HepG2 (cell line): ENCODE data around the gene CAPSL. TPM values are rescaled to one million over a fixed set of nuclear protein-coding genes. Genes with fewer than 3 reads are reported as not detected.

Experiments
- ATAC-seq: fragments of 200-7000 bp; cut with Tn5 transposase; 3 replicates; pipeline ENCODE4 v1.9.1; 2020; ENCODE audit warnings: mild to moderate bottlenecking, moderate library complexity
- BruUV-seq: library from RNA; stranded (reverse); fragments of 400-500 nt; replicated peaks from 2 replicates; lab custom pipeline; 2021; lab: Mats Ljungman, UMichigan
- CTCF ChIA-PET: fragments of 300-600 bp; formaldehyde crosslinking; extraction: SDS; loops from one replicate; lab custom pipeline; 2021; ENCODE audit warnings: low total read pairs, inconsistent platforms, low intra/inter-chr PET ratio; lab: Yijun Ruan, JAX
- POLR2A ChIA-PET: fragments of 350-600 bp; sonication (Branson Sonifier 250); formaldehyde crosslinking; loops from one replicate; lab custom pipeline; 2020; ENCODE audit warnings: antibody characterized with exemption, inconsistent platforms; lab: Yijun Ruan, JAX
- DNase-seq: peaks from one replicate; pipeline ENCODE4 v3.0.0-alpha.2; 2015; ENCODE audit warnings: low spot score
- FAIRE-seq: peaks from 3 replicates; lab custom pipeline; 2011; peaks lifted over from hg19 to GRCh38; lab: Jason Lieb, UNC
- H2AFZ ChIP-seq: one replicate; pipeline ENCODE4 v1.6.1; 2011; ENCODE audit warnings: low read length, inconsistent platforms
- H3K27ac ChIP-seq: fragments of 300-600 bp; 3 replicates; pipeline ENCODE4 v1.8.0; 2011; ENCODE audit warnings: mixed run types, mild to moderate bottlenecking, mixed read lengths, low read length, inconsistent platforms; ENCODE audit not compliant: insufficient read depth; ENCODE audit errors: extremely low read length
- H3K27me3 ChIP-seq, 2 experiments: fragments of 200-600 bp in 1 of 2; 2 replicates in 1 of 2; 3 replicates in 1 of 2; pipeline versions ENCODE4 v1.6.0 to v1.8.0; 2011; ENCODE audit warnings: low read length in 2 of 2, mild to moderate bottlenecking in 2 of 2, moderate library complexity in 2 of 2, inconsistent platforms in 1 of 2; ENCODE audit not compliant: insufficient read depth in 2 of 2, control insufficient read depth in 1 of 2
- H3K36me3 ChIP-seq, 2 experiments: fragments of 200-600 bp in 1 of 2; replicated peaks in 1 of 2; 2 replicates in 1 of 2; 3 replicates in 1 of 2; pipeline versions ENCODE4 v1.5.1 to v1.8.0; 2011; ENCODE audit warnings: low read length in 2 of 2, inconsistent platforms in 1 of 2; ENCODE audit not compliant: insufficient read depth in 2 of 2, control insufficient read depth in 1 of 2
- H3K4me1 ChIP-seq: 2 replicates; pipeline ENCODE4 v1.5.1; 2012; ENCODE audit warnings: low read length, inconsistent platforms; ENCODE audit not compliant: insufficient read depth
- H3K4me2 ChIP-seq: 2 replicates; pipeline ENCODE4 v1.6.0; 2011; ENCODE audit warnings: low read depth, low read length, inconsistent platforms
- H3K4me3 ChIP-seq, 3 experiments: fragments of 200-600 bp in 1 of 3; sonication (generic), shearing (Covaris generic) in 1 of 3; replicated peaks in 1 of 3; 2 replicates each; pipeline ENCODE4 v1.5.1; 2011 to 2016; ENCODE audit warnings: low read length in 3 of 3, inconsistent platforms in 2 of 3, low read depth in 2 of 3, mild to moderate bottlenecking in 2 of 3, control low read depth in 1 of 3, mixed read lengths in 1 of 3; ENCODE audit not compliant: insufficient read depth in 1 of 3
- H3K79me2 ChIP-seq: one replicate; pipeline ENCODE4 v1.6.1; 2011; ENCODE audit warnings: low read length, inconsistent platforms; ENCODE audit not compliant: insufficient read depth
- H3K9ac ChIP-seq: 2 replicates; pipeline ENCODE4 v1.6.0; 2011; ENCODE audit warnings: mild to moderate bottlenecking, low read depth, low read length, inconsistent platforms; ENCODE audit not compliant: insufficient read depth
- H3K9me3 ChIP-seq: 2 replicates; pipeline ENCODE4 v1.5.1; 2012; ENCODE audit warnings: mild to moderate bottlenecking, low read length
- H4K20me1 ChIP-seq: 2 replicates; pipeline ENCODE4 v1.6.0; 2011; ENCODE audit warnings: inconsistent platforms, mild to moderate bottlenecking, low read length, moderate library complexity; ENCODE audit not compliant: insufficient read depth
- CERS6 ChIP-seq: sonication (generic); formaldehyde crosslinking; IDR thresholded peaks from 2 replicates; pipeline ENCODE4 v1.5.0; 2020; ENCODE audit warnings: missing genetic modification reagents
- JDP2 ChIP-seq: sonication (generic); formaldehyde crosslinking; IDR thresholded peaks from 2 replicates; pipeline ENCODE4 v1.8.1; 2022; ENCODE audit warnings: missing genetic modification reagents, borderline replicate concordance
- THAP8 ChIP-seq: sonication (generic); formaldehyde crosslinking; IDR thresholded peaks from 2 replicates; pipeline ENCODE4 v1.5.1; 2020; ENCODE audit warnings: missing genetic modification reagents, mild to moderate bottlenecking, borderline replicate concordance
- ZNF776 ChIP-seq: sonication (generic); formaldehyde crosslinking; IDR thresholded peaks from 2 replicates; pipeline ENCODE4 v1.4.0; 2020; ENCODE audit warnings: mild to moderate bottlenecking, missing genetic modification reagents
- ZNF816 ChIP-seq: sonication (generic); formaldehyde crosslinking; IDR thresholded peaks from 2 replicates; pipeline ENCODE4 v1.8.0; 2022; ENCODE audit warnings: missing genetic modification reagents, mild to moderate bottlenecking, borderline replicate concordance
- WGBS: methylation state at CpG from one replicate; pipeline ENCODE4 v1.1.6; 2017; ENCODE audit warnings: low lambda C conversion rate; 5-methylcytosine and 5-hydroxymethylcytosine counted together
- in situ Hi-C: cut with HindIII; loops from 2 replicates; pipeline ENCODE4 v1.10.0; 2017; ENCODE audit warnings: low pct_unique_long_range_greater_than_20kb; ENCODE audit not compliant: extremely low pct_ligation_motif_present
- intact Hi-C: fragments of 100-400 bp; cut with micrococcal nuclease; formaldehyde crosslinking; loops from one replicate; pipeline ENCODE4 v1.10.0; 2022; ENCODE audit not compliant: unreplicated experiment
- polyA plus RNA-seq, 8 experiments: library from polyadenylated mRNA; depleted of rRNA in 3 of 8; stranded (reverse) in 7 of 8; unstranded in 1 of 8; fragments of >200 nt; fragmentation: Illumina TruSeq in 4 of 8; extraction: Trizol in 4 of 8; gene quantifications; 2 replicates each; pipeline versions ENCODE4 v1.2.1 to v1.2.3, GENCODE V29; 2011 to 2016; ENCODE audit warnings: low read depth in 4 of 8, missing spikeins in 1 of 8, mixed read lengths in 1 of 8; ENCODE audit not compliant: insufficient read depth in 1 of 8
- total RNA-seq, 5 experiments: library from RNA; depleted of rRNA; stranded (reverse); fragments of >200 nt; fragmentation: Illumina TruSeq; extraction: Trizol; gene quantifications; 2 replicates each; pipeline ENCODE4 v1.2.3, GENCODE V29; 2016; ENCODE audit warnings: low read depth in 1 of 5

The CAPSL gene
- total and polyA plus RNA-seq, 2 of the 13 experiments (the other 11 are each of a cell fraction or from before 2014, with no cell fraction given), result not detected

- TF ChIP-seq THAP8 (CRISPR knock-in tag), result no peak
- TF ChIP-seq ZNF776 (CRISPR knock-in tag), result no peak
- TF ChIP-seq JDP2, result no peak
- no peak for TF ChIP-seq ZNF816 (CRISPR knock-in tag)
These were observed 16.0 kb downstream of the CAPSL start (continued) for GRCh38 chr5:35922468-35922867.

DNA sequence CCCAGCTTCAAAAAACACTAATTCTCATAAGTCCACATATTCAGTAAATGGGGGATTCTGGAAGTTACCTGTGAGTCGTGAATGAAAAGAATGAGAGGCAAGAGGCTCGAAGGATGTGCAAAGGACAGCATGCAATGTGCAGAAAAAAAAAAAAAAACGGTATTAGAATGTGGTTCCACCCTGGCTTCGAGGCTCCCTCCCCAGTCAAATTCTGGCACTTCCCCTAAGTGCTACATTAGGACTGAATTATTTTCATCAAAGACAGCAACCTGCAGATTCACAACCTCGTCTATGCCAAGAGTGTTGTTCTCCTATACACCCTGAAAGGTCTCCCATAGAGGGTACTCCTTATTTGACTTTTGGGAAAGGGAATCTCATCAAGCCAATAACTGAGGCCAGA is 16.5 kb downstream of the CAPSL start:
- CTCF ChIA-PET, result no interaction called here
- no peaks in the 10 kb centered on the region for H3K36me3 ChIP-seq
- H3K4me2 ChIP-seq, result no peak overlapping the region
- H3K27ac ChIP-seq, result no peak overlapping the region
- no peaks in the 10 kb centered on the region for H4K20me1 ChIP-seq
- H3K9ac ChIP-seq, result no peak overlapping the region
- H2AFZ ChIP-seq, result no peak overlapping the region
- intact Hi-C loops, result no loop called here
- DNase-seq (no peak), FAIRE-seq (no peak), ATAC-seq (no peak)
- H3K4me3 ChIP-seq, result no peak overlapping the region
- H3K9me3 ChIP-seq, result no peaks in the 10 kb centered on the region
- POLR2A ChIA-PET, result no interaction called here
- H3K4me1 ChIP-seq, result no peaks in the 10 kb centered on the region
- H3K27me3 ChIP-seq, result no peaks in the 10 kb centered on the region
- in situ Hi-C loops, result loop anchor here (10.0 kb wide), 1 partner anchor 147 kb away; no protein-coding TSS in a partner anchor
- H3K79me2 ChIP-seq, result no peaks in the 10 kb centered on the region
- BruUV-seq, result no TSS peak
- no peak for TF ChIP-seq CERS6 (CRISPR knock-in tag)
- 0% methylated on average over 5 of the region's 5 CpGs for WGBS
